K562 (cell line): ENCODE data around the gene CDYL. TPM values are rescaled to one million over a fixed set of nuclear protein-coding genes. Genes with fewer than 3 reads are reported as not detected.

Source experiments
- ARID1B ChIP-seq: fragments of 450-650 bp; IDR thresholded peaks from 2 replicates; pipeline ENCODE4 v1.6.1; 2016; ENCODE audit warnings: antibody characterized with exemption, mild to moderate bottlenecking, inconsistent platforms
- CBX3 ChIP-seq, 2 experiments: IDR thresholded peaks; 1 replicate in 1 of 2; 2 replicates in 1 of 2; pipeline ENCODE4 v1.6.1; 2012; ENCODE audit warnings: inconsistent platforms in 2 of 2, low read length in 2 of 2, borderline replicate concordance in 1 of 2, control low read depth in 1 of 2
- CHD2 ChIP-seq: IDR thresholded peaks from 2 replicates; pipeline ENCODE4 v1.6.1; 2011; ENCODE audit warnings: low read depth, low read length
- CSDE1 ChIP-seq, 2 experiments: fragments of 450-650 bp; IDR thresholded peaks; 2 replicates each; pipeline ENCODE4 v1.6.1; 2016; ENCODE audit warnings: mild to moderate bottlenecking in 1 of 2
- DDX20 ChIP-seq: fragments of 450-650 bp; IDR thresholded peaks from 2 replicates; pipeline ENCODE4 v1.6.1; 2016; ENCODE audit warnings: missing genetic modification characterization, low read depth, mild to moderate bottlenecking, missing compliant biosample characterization, moderate library complexity
- DIDO1 ChIP-seq: fragments of 450-650 bp; IDR thresholded peaks from 2 replicates; pipeline ENCODE4 v1.6.1; 2016; ENCODE audit warnings: low read depth, missing biosample characterization, missing genetic modification characterization
- DNMT1 ChIP-seq: fragments of 450-650 bp; IDR thresholded peaks from 2 replicates; pipeline ENCODE4 v1.6.1; 2016; ENCODE audit warnings: antibody characterized with exemption, mild to moderate bottlenecking
- ESRRB ChIP-seq: fragments of 250-450 bp; sonication (Bioruptor Pico); IDR thresholded peaks from 2 replicates; pipeline ENCODE4 v1.5.0; 2020; ENCODE audit warnings: mild to moderate bottlenecking, moderate library complexity, borderline replicate concordance
- EZH2 ChIP-seq: IDR thresholded peaks from 2 replicates; pipeline ENCODE4 v1.6.1; 2012; ENCODE audit warnings: low read depth, mild to moderate bottlenecking, inconsistent platforms, low read length, borderline replicate concordance
- FUS ChIP-seq: fragments of 200-400 bp; formaldehyde crosslinking; optimal IDR thresholded peaks from 2 replicates; pipeline ENCODE3; 2017; ENCODE audit warnings: low read depth, low read length
- HDAC8 ChIP-seq: fragments of 450-650 bp; IDR thresholded peaks from 2 replicates; pipeline ENCODE4 v1.6.1; 2016; ENCODE audit warnings: mild to moderate bottlenecking, missing genetic modification characterization, moderate library complexity, missing compliant biosample characterization
- MAFF ChIP-seq: IDR thresholded peaks from 2 replicates; pipeline ENCODE4 v1.6.1; 2012; ENCODE audit warnings: low read length, improper control_type of control experiment
- MBD2 ChIP-seq: sonication (generic); IDR thresholded peaks from 2 replicates; pipeline ENCODE4 v1.6.1; 2016; ENCODE audit warnings: low read depth, borderline replicate concordance
- MYNN ChIP-seq, 2 experiments: sonication (generic); formaldehyde crosslinking in 1 of 2; IDR thresholded peaks; 2 replicates each; pipeline versions ENCODE4 v1.5.0 to v1.6.1; 2016 to 2020; ENCODE audit warnings: antibody characterized with exemption in 1 of 2, missing genetic modification reagents in 1 of 2
- NELFE ChIP-seq: IDR thresholded peaks from 2 replicates; pipeline ENCODE4 v1.6.1; 2011; ENCODE audit warnings: mild to moderate bottlenecking; ENCODE audit not compliant: insufficient read depth, insufficient read length
- NFXL1 ChIP-seq: fragments of 450-650 bp; formaldehyde crosslinking; IDR thresholded peaks from 2 replicates; pipeline ENCODE4 v1.4.0; 2021; ENCODE audit warnings: mild to moderate bottlenecking
- SIRT6 ChIP-seq: IDR thresholded peaks from one replicate; pipeline ENCODE4 v1.6.1; 2012; ENCODE audit warnings: low read depth, mild to moderate bottlenecking, control low read depth, inconsistent platforms, low read length, moderate library complexity
- SMARCA5 ChIP-seq: fragments of 450-650 bp; IDR thresholded peaks from 2 replicates; pipeline ENCODE4 v1.6.1; 2016
- SNRNP70 ChIP-seq: fragments of 200-400 bp; formaldehyde crosslinking; optimal IDR thresholded peaks from 2 replicates; pipeline ENCODE3; 2017; ENCODE audit warnings: low read depth, low read length
- SOX6 ChIP-seq: fragments of 450-650 bp; IDR thresholded peaks from 2 replicates; pipeline ENCODE4 v1.6.1; 2014; ENCODE audit warnings: mild to moderate bottlenecking
- THRAP3 ChIP-seq: fragments of 450-650 bp; IDR thresholded peaks from 2 replicates; pipeline ENCODE4 v1.6.1; 2016; ENCODE audit warnings: mild to moderate bottlenecking, inconsistent platforms, borderline replicate concordance
- ZKSCAN3 ChIP-seq: fragments of 250-450 bp; sonication (Bioruptor Pico); IDR thresholded peaks from 2 replicates; pipeline ENCODE4 v1.4.0; 2020
- ZNF586 ChIP-seq: fragments of 450-650 bp; formaldehyde crosslinking; conservative IDR thresholded peaks from 2 replicates; pipeline ENCODE4 v1.4.0; 2020; ENCODE audit warnings: mild to moderate bottlenecking, moderate library complexity
- polyA plus RNA-seq, 8 experiments: library from polyadenylated mRNA; depleted of rRNA in 4 of 8; stranded (reverse) in 5 of 8; unstranded in 3 of 8; fragments of >200 nt; fragmentation: Nextera tagmentation in 2 of 8; fragmentation: Illumina TruSeq in 1 of 8; extraction: Ambion mirVana in 2 of 8; extraction: Trizol in 1 of 8; gene quantifications; 2 replicates each; pipeline versions ENCODE4 v1.2.1 to v1.2.3, GENCODE V29; 2011 to 2014; ENCODE audit warnings: inconsistent platforms in 1 of 8, missing spikeins in 1 of 8
- total RNA-seq, 7 experiments: library from RNA; depleted of rRNA in 6 of 7; stranded (reverse); fragments of >200 nt in 6 of 7; fragmentation: Illumina TruSeq in 2 of 7; extraction: Trizol in 2 of 7; gene quantifications; 2 replicates each; pipeline versions ENCODE4 v1.2.1 to v1.2.3, GENCODE V29; 2011 to 2021; ENCODE audit warnings: low replicate concordance in 1 of 7
- TF ChIP-seq, protein P1 (sequence below): fragments of 450-650 bp; formaldehyde crosslinking; IDR thresholded peaks from 2 replicates; pipeline ENCODE4 v1.4.0; 2020; ENCODE audit warnings: mild to moderate bottlenecking, moderate library complexity
- TF ChIP-seq, protein P2 (sequence below): sonication (generic); formaldehyde crosslinking; IDR thresholded peaks from 2 replicates; pipeline ENCODE4 v1.8.0; 2022; ENCODE audit warnings: missing genetic modification reagents, mild to moderate bottlenecking, borderline replicate concordance
- TF ChIP-seq, protein P3 (sequence below): fragments of 450-650 bp; IDR thresholded peaks from one replicate; pipeline ENCODE4 v1.6.1; 2018; ENCODE audit warnings: mild to moderate bottlenecking, moderate library complexity; ENCODE audit not compliant: partially characterized antibody

CDYL gene
- total and polyA plus RNA-seq, 9 of the 15 experiments (the other 6 are each of a cell fraction or from before 2014, with no cell fraction given) = 8.1 to 45.8 (median 40.8) TPM

DNA sequence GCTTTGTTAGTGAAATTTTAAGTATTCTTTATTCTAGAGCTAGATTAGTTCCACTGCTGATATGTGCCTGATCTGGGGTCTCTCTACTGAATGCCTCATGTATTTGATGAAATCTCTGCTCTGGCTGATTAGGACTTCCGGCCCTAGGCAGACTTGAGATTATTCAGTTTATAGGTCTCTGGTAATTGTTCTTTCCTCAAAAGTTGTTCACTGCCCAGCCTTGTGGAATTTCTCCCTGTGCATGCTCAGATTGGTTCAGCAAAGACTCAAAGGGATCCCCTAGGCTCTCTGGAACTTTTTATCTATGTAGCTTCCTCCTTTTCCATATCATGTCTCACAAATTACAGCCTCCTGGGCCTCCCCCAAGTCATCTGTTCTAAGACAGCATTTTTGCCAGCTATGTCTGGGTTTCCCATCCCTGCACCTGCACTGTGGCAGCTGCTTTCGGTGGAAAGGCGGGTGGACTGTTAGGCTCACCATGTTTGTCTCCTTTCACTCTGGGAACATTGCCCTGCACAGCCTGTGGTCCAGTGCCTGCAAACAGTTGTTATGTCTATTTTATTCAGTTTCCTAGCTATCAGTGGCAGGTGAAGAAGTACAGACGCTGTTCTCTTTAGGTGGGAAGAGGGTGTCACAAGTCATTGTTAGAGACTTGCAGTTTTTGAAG is 154.0 kb downstream of the CDYL start (continued):
- no peak for TF ChIP-seq ZNF586 (CRISPR knock-in tag)
- TF ChIP-seq, protein P1, sequence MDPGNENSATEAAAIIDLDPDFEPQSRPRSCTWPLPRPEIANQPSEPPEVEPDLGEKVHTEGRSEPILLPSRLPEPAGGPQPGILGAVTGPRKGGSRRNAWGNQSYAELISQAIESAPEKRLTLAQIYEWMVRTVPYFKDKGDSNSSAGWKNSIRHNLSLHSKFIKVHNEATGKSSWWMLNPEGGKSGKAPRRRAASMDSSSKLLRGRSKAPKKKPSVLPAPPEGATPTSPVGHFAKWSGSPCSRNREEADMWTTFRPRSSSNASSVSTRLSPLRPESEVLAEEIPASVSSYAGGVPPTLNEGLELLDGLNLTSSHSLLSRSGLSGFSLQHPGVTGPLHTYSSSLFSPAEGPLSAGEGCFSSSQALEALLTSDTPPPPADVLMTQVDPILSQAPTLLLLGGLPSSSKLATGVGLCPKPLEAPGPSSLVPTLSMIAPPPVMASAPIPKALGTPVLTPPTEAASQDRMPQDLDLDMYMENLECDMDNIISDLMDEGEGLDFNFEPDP = no peak
- TF ChIP-seq SMARCA5 = no peak
- TF ChIP-seq MYNN (IDR thresholded peaks at IDR 0.05) = no peak
- TF ChIP-seq MYNN (CRISPR knock-in tag; IDR thresholded peaks at IDR 0.05) = no peak
- no peak for TF ChIP-seq NELFE
- no peak for TF ChIP-seq NFXL1 (CRISPR knock-in tag)
- TF ChIP-seq DIDO1 (tag) = no peak
- TF ChIP-seq, protein P2, sequence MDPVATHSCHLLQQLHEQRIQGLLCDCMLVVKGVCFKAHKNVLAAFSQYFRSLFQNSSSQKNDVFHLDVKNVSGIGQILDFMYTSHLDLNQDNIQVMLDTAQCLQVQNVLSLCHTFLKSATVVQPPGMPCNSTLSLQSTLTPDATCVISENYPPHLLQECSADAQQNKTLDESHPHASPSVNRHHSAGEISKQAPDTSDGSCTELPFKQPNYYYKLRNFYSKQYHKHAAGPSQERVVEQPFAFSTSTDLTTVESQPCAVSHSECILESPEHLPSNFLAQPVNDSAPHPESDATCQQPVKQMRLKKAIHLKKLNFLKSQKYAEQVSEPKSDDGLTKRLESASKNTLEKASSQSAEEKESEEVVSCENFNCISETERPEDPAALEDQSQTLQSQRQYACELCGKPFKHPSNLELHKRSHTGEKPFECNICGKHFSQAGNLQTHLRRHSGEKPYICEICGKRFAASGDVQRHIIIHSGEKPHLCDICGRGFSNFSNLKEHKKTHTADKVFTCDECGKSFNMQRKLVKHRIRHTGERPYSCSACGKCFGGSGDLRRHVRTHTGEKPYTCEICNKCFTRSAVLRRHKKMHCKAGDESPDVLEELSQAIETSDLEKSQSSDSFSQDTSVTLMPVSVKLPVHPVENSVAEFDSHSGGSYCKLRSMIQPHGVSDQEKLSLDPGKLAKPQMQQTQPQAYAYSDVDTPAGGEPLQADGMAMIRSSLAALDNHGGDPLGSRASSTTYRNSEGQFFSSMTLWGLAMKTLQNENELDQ = no peak
- no peak for TF ChIP-seq EZH2
- no peak for TF ChIP-seq ZKSCAN3 (CRISPR knock-in tag)
- no peak for TF ChIP-seq HDAC8 (tag)
- TF ChIP-seq THRAP3 = no peak
- no peak for TF ChIP-seq ESRRB (CRISPR knock-in tag)
- TF ChIP-seq MBD2 = no peak
- TF ChIP-seq ARID1B = peak; percentile 50; the same call in 1 of the 2 replicates
- no peak for TF ChIP-seq DNMT1
- no peak for TF ChIP-seq CBX3 (IDR thresholded peaks at IDR 0.05; ENCODE audit: borderline replicate concordance in 1 of 2, low read length in 2 of 2)
- TF ChIP-seq, protein P3, sequence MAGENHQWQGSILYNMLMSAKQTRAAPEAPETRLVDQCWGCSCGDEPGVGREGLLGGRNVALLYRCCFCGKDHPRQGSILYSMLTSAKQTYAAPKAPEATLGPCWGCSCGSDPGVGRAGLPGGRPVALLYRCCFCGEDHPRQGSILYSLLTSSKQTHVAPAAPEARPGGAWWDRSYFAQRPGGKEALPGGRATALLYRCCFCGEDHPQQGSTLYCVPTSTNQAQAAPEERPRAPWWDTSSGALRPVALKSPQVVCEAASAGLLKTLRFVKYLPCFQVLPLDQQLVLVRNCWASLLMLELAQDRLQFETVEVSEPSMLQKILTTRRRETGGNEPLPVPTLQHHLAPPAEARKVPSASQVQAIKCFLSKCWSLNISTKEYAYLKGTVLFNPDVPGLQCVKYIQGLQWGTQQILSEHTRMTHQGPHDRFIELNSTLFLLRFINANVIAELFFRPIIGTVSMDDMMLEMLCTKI = no peak
- no peak for TF ChIP-seq DDX20 (tag)
- no peak for TF ChIP-seq SOX6
- no peak for TF ChIP-seq SNRNP70
- TF ChIP-seq CHD2 = no peak
- no peak for TF ChIP-seq MAFF
- TF ChIP-seq CSDE1 (IDR thresholded peaks at IDR 0.05) = no peak
- no peak for TF ChIP-seq FUS
- TF ChIP-seq SIRT6 = no peak
